Fibroblast of skin of back (primary cell): ENCODE data around the gene SDR9C7.
"Not testable (repeated sequence)": the region's sequence is repeated elsewhere in the genome, so short reads cannot be mapped to it uniquely, and the experiment has no call there.

Experiments
- DNase-seq: peaks from one replicate; pipeline ENCODE4 v3.0.0-alpha.2; 2013

SDR9C7 gene

GRCh38 chr12:56914256-56914655 is 20.0 kb downstream of the SDR9C7 start:
- DNase-seq = no peak

GRCh38 chr12:56909403-56909802 is 24.8 kb downstream of the SDR9C7 start:
- DNase-seq = not testable (repeated sequence)

- no peak for DNase-seq
Observed at GRCh38 chr12:56908136-56908535, 26.1 kb downstream of the SDR9C7 start.

- no peak for DNase-seq
Observed at GRCh38 chr12:56905852-56906251, 28.4 kb downstream of the SDR9C7 start.

- DNase-seq = no peak
Observed at GRCh38 chr12:56903374-56903773, 30.8 kb downstream of the SDR9C7 start.

- DNase-seq = not testable (repeated sequence)
Observed at GRCh38 chr12:56901313-56901712, 32.9 kb downstream of the SDR9C7 start.

GRCh38 chr12:56900583-56900982 is 33.6 kb downstream of the SDR9C7 start:
- DNase-seq = peak; percentile 10

GRCh38 chr12:56898938-56899337 is 35.3 kb downstream of the SDR9C7 start:
- DNase-seq = no peak

- no peak for DNase-seq
Observed at GRCh38 chr12:56897844-56898361, 36.3 kb downstream of the SDR9C7 start.

GRCh38 chr12:56896082-56896481 is 38.1 kb downstream of the SDR9C7 start:
- no peak for DNase-seq

- DNase-seq = no peak
Observed at GRCh38 chr12:56894698-56895368, 39.4 kb downstream of the SDR9C7 start.

GRCh38 chr12:56891885-56892284 is 42.3 kb downstream of the SDR9C7 start:
- DNase-seq = not testable (repeated sequence)

- DNase-seq = no peak
Observed at GRCh38 chr12:56886319-56886718, 47.9 kb downstream of the SDR9C7 start.

GRCh38 chr12:56885316-56885715 is 48.9 kb downstream of the SDR9C7 start:
- no peak for DNase-seq

GRCh38 chr12:56884421-56884820 is 49.8 kb downstream of the SDR9C7 start:
- DNase-seq = peak; percentile 60

GRCh38 chr12:56882407-56882806 is 51.8 kb downstream of the SDR9C7 start:
- not testable (repeated sequence) for DNase-seq

GRCh38 chr12:56880125-56880992 is 53.8 kb downstream of the SDR9C7 start:
- DNase-seq = peak; percentile 12

- DNase-seq = not testable (repeated sequence)
Observed at GRCh38 chr12:56879240-56880124, 54.7 kb downstream of the SDR9C7 start.

- peak; percentile 21 for DNase-seq
Observed at GRCh38 chr12:56878010-56878339, 56.2 kb downstream of the SDR9C7 start.

GRCh38 chr12:56877195-56878009 is 56.8 kb downstream of the SDR9C7 start:
- no peak for DNase-seq

GRCh38 chr12:56874821-56875220 is 59.4 kb downstream of the SDR9C7 start:
- DNase-seq = no peak

GRCh38 chr12:56873382-56873781 is 60.8 kb downstream of the SDR9C7 start:
- DNase-seq = no peak
